Measurements from ENCODE around the gene ETNK2.

DNA sequence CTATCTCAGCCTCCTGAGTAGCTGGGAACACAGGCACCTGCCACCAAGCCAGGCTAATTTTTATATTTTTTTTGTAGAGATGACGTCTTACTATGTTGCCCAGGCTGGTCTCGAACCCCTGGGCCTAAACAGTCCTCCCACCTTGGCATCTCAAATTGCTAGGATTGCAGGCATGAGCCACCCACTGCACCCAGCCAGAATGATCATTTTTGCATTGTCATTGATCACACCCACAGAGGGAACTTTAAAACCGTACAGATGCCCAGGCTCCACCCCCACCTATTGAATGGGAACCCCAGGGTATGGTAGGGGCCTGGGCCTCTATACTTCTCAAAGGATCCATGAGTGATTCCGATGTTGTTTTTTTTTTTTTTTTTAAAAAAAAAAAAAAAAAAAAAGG lies 36.7 kb downstream of the ETNK2 start:
- TF ChIP-seq CTCF (IDR thresholded peaks at IDR 0.05) = no peak
- no peak for TF ChIP-seq EZH2 (IDR thresholded peaks at IDR 0.05; ENCODE audit: borderline replicate concordance, insufficient read depth, low read depth, low read length, poor library complexity, severe bottlenecking)
